ENCODE results near the gene TBC1D30. TPM values are rescaled to one million over a fixed set of nuclear protein-coding genes. Genes with fewer than 3 reads are reported as not detected.

TBC1D30 gene
- total RNA-seq, 1 donor from 2014 or later: 5.6 TPM

DNA sequence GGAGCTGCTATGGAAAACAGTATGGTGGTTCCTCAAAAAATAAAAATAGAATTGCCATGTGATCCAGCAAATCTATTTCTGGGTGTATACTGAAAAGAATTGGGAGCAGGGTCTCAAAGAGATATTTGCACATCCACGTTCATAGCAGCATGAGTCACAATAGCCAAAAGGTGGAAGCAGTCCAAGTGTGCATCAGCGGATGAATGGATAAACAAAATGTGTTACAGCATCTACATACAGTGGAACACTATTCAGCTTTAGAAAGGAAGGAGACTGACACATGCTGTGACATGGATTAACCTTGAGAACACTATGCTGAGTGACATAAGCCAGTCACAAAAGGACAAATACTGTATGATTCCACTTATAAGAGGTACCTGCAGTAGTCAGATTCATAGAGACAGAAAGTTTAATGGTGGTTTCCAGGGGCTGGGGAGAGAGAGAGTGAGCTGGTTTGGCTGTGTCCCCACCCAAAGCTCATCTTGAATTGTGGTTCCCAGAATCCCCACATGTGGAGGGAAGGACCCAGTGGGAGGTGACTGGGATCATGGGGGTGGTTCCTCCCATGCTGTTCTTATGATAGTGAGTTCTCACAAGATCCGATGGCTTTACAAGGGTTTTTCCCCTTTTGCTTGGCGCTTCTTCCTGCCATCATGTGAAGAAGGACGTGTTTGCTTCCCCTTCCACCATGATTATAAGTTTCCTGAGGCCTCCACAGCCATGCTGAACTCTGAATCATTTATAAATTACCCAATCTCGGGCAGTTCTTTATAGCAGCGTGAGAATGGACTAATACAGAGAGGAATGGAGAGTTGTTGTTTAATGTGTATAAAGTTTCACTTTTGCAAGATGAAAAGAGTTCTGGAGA, 17.6 kb upstream of the TBC1D30 start:
- H3K27ac Mint-ChIP-seq: no peak overlapping the region
- TF ChIP-seq, protein P1, sequence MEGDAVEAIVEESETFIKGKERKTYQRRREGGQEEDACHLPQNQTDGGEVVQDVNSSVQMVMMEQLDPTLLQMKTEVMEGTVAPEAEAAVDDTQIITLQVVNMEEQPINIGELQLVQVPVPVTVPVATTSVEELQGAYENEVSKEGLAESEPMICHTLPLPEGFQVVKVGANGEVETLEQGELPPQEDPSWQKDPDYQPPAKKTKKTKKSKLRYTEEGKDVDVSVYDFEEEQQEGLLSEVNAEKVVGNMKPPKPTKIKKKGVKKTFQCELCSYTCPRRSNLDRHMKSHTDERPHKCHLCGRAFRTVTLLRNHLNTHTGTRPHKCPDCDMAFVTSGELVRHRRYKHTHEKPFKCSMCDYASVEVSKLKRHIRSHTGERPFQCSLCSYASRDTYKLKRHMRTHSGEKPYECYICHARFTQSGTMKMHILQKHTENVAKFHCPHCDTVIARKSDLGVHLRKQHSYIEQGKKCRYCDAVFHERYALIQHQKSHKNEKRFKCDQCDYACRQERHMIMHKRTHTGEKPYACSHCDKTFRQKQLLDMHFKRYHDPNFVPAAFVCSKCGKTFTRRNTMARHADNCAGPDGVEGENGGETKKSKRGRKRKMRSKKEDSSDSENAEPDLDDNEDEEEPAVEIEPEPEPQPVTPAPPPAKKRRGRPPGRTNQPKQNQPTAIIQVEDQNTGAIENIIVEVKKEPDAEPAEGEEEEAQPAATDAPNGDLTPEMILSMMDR (conservative IDR thresholded peaks at IDR 0.05): no peak
- H3K9me3 Mint-ChIP-seq: no peaks in the 10 kb centered on the region
- DNase-seq (ENCODE audit: extremely low spot score, unreplicated experiment): no peak
- H3K27me3 Mint-ChIP-seq: peaks cover 13% of the 10 kb centered on the region
- no peak overlapping the region for H3K4me3 Mint-ChIP-seq
- H3K4me1 Mint-ChIP-seq (ENCODE audit: unreplicated experiment): no peaks in the 10 kb centered on the region
- H3K36me3 Mint-ChIP-seq: no peaks in the 10 kb centered on the region

DNA sequence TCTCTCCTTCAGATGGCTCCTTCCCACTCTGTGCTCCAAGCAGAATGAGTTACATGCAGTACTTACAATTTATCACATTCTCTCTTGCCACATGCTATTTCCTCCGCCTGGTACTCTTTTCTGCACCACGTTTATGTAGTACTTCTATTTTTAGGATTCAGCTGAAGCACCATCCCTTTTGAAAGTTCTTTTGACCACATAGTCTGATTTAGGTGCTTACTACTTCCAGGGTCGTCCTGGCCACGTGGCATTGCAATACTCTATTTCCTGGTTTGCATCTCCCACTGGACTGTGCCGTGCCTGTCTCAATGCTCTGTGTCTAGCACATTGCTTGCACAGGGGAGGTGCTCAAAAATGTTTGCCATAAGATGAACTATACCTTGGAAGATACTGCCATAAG, 16.3 kb upstream of the TBC1D30 start:
- H3K27me3 Mint-ChIP-seq: peaks cover 10% of the 10 kb centered on the region
- no peak for DNase-seq (ENCODE audit: extremely low spot score, unreplicated experiment)
- no peaks in the 10 kb centered on the region for H3K36me3 Mint-ChIP-seq
- H3K9me3 Mint-ChIP-seq: no peaks in the 10 kb centered on the region
- H3K4me3 Mint-ChIP-seq: no peak overlapping the region
- no peak overlapping the region for H3K27ac Mint-ChIP-seq
- H3K4me1 Mint-ChIP-seq (ENCODE audit: unreplicated experiment): no peaks in the 10 kb centered on the region
- TF ChIP-seq, protein P1 (conservative IDR thresholded peaks at IDR 0.05): no peak

DNA sequence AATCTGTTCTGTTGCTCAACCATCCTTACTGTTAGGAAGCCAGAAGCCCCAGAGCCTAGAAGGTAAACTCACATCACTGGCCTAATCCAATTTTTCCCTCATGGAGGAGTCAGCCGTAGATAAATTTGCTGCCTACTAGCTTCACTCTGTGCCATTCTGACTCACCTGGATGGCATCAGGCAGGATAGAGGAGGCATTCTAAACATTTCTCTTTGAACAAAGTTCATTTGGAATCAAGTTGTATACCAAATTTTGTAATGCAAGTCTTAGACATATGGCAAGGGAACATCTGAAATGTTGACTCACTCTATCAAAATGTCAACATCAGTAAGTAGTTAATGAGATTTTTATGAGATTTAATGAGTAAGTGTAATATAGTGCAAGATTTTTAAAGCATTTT, 13.6 kb upstream of the TBC1D30 start:
- H3K27ac Mint-ChIP-seq: no peak overlapping the region
- no peaks in the 10 kb centered on the region for H3K36me3 Mint-ChIP-seq
- TF ChIP-seq, protein P1 (conservative IDR thresholded peaks at IDR 0.05): no peak
- DNase-seq (ENCODE audit: extremely low spot score, unreplicated experiment): no peak
- peaks cover 8% of the 10 kb centered on the region for H3K27me3 Mint-ChIP-seq
- H3K4me3 Mint-ChIP-seq: no peak overlapping the region
- H3K9me3 Mint-ChIP-seq: no peaks in the 10 kb centered on the region
- no peaks in the 10 kb centered on the region for H3K4me1 Mint-ChIP-seq (ENCODE audit: unreplicated experiment)

DNA sequence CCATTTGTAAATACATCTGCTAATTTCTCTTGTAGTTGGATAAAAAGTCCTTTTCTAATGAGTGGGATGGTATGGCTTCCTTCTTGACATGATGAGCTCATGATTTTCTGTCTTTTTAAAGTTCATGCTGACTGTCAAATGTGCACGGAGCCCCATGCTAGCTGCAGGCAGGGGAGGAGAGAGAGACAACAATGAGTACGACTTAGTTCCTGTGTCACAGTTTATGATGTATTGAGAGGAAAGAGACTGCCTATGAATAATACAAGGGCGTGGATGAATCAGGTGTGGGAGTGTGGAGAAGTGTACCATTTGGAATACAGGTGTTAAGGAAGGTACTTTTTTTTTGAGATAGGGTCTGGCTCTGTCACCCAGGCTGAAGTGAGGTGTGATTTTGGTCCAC, 10.7 kb upstream of the TBC1D30 start:
- DNase-seq (ENCODE audit: extremely low spot score, unreplicated experiment): no peak
- TF ChIP-seq, protein P1 (conservative IDR thresholded peaks at IDR 0.05): no peak
- Mint-ChIP-seq H3K4me1 (ENCODE audit: unreplicated experiment) (no peaks in the 10 kb centered on the region), H3K9me3 (no peaks in the 10 kb centered on the region), H3K27ac (peak overlapping the region; percentile 32), H3K4me3 (no peak overlapping the region), H3K36me3 (no peaks in the 10 kb centered on the region), H3K27me3 (peaks cover 5% of the 10 kb centered on the region)

DNA sequence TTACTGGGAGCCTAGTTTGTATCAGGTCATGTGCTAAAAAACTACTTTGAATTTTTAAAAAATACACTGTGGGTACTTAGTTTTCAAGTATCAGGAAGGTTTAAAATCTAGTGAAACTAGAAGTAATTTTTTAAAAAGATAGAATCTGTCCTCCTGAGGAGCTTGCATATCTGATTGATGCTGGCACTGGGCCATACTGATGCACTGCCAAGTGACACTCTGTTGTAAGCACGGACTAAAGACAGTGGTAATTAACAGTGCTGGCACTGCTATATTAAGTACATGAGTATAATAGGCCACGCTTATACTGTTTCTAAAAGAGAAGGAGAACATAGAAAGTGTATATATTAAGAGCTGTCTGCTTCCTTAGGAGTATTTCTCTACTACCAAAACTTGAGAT, 10.0 kb upstream of the TBC1D30 start:
- no peak for DNase-seq (ENCODE audit: extremely low spot score, unreplicated experiment)
- Mint-ChIP-seq H3K9me3 (no peaks in the 10 kb centered on the region), H3K36me3 (no peaks in the 10 kb centered on the region), H3K4me1 (ENCODE audit: unreplicated experiment) (no peaks in the 10 kb centered on the region), H3K27me3 (peaks cover 5% of the 10 kb centered on the region), H3K4me3 (no peak overlapping the region), H3K27ac (no peak overlapping the region)
- TF ChIP-seq, protein P1 (conservative IDR thresholded peaks at IDR 0.05): no peak
